GM12878 (cell line): ENCODE results near the gene TRIAP1. TPM values are rescaled to one million over a fixed set of nuclear protein-coding genes. Genes with fewer than 3 reads are reported as not detected.
A peak's percentile ranks its signal among the peaks of the same experiment; 100 is the strongest.

Experiments
- CHD2 ChIP-seq: IDR thresholded peaks from 2 replicates; pipeline ENCODE4 v1.6.1; 2011; ENCODE audit warnings: low read depth, low read length, improper control_type of control experiment, borderline replicate concordance
- CREB1 ChIP-seq: IDR thresholded peaks from 2 replicates; pipeline ENCODE4 v1.6.1; 2012; ENCODE audit warnings: low read depth, mild to moderate bottlenecking, inconsistent platforms
- EP300 ChIP-seq, 2 experiments: fragments of 150-350 bp in 1 of 2; IDR thresholded peaks; 2 replicates each; pipeline ENCODE4 v1.6.1; 2011 to 2012; ENCODE audit warnings: low read depth in 2 of 2, low read length in 2 of 2, borderline replicate concordance in 1 of 2, improper control_type of control experiment in 1 of 2, inconsistent platforms in 1 of 2; ENCODE audit not compliant: control insufficient read depth in 1 of 2
- ETV6 ChIP-seq, 2 experiments: fragments of 450-650 bp in 1 of 2; IDR thresholded peaks in 1 of 2; conservative IDR thresholded peaks in 1 of 2; 2 replicates each; pipeline ENCODE4 v1.6.1; 2014; ENCODE audit warnings: antibody characterized with exemption in 1 of 2, borderline replicate concordance in 1 of 2, low read depth in 1 of 2, mild to moderate bottlenecking in 1 of 2, moderate library complexity in 1 of 2
- GABPA ChIP-seq: IDR thresholded peaks from 2 replicates; pipeline ENCODE4 v1.6.1; 2014; ENCODE audit warnings: antibody characterized with exemption, low read depth, mild to moderate bottlenecking, inconsistent platforms
- HDGF ChIP-seq: fragments of 450-650 bp; IDR thresholded peaks from 2 replicates; pipeline ENCODE4 v1.6.1; 2016; ENCODE audit warnings: antibody characterized with exemption
- IKZF1 ChIP-seq: fragments of 450-650 bp; conservative IDR thresholded peaks from 2 replicates; pipeline ENCODE4 v1.6.1; 2017; ENCODE audit warnings: antibody characterized with exemption, mild to moderate bottlenecking
- IRF4 ChIP-seq: IDR thresholded peaks from 2 replicates; pipeline ENCODE4 v1.6.1; 2011; ENCODE audit warnings: low read depth, low read length
- LARP7 ChIP-seq: fragments of 450-650 bp; IDR thresholded peaks from 2 replicates; pipeline ENCODE4 v1.6.1; 2017; ENCODE audit warnings: mild to moderate bottlenecking
- MAX ChIP-seq: IDR thresholded peaks from 2 replicates; pipeline ENCODE4 v1.6.1; 2012; ENCODE audit warnings: low read depth, low read length, improper control_type of control experiment
- MXI1 ChIP-seq: fragments of 150-350 bp; IDR thresholded peaks from 2 replicates; pipeline ENCODE4 v1.6.1; 2011; ENCODE audit warnings: low read depth, mild to moderate bottlenecking, inconsistent platforms, low read length, improper control_type of control experiment
- MYC ChIP-seq: IDR thresholded peaks from 2 replicates; pipeline ENCODE4 v1.6.1; 2011; ENCODE audit warnings: mild to moderate bottlenecking, low read length, moderate library complexity, inconsistent platforms; ENCODE audit not compliant: insufficient read depth, insufficient replicate concordance, insufficient read length, severe bottlenecking
- NR2C1 ChIP-seq: fragments of 450-650 bp; IDR thresholded peaks from 2 replicates; pipeline ENCODE4 v1.6.1; 2017; ENCODE audit warnings: antibody characterized with exemption, mild to moderate bottlenecking, moderate library complexity
- NR2C2 ChIP-seq: IDR thresholded peaks from 2 replicates; pipeline ENCODE4 v1.6.1; 2011; ENCODE audit warnings: borderline replicate concordance, low read depth; ENCODE audit not compliant: control insufficient read depth, insufficient read length
- NR2F1 ChIP-seq: fragments of 450-650 bp; conservative IDR thresholded peaks from 2 replicates; pipeline ENCODE4 v1.6.1; 2017; ENCODE audit warnings: mild to moderate bottlenecking
- PKNOX1 ChIP-seq: fragments of 450-650 bp; IDR thresholded peaks from 2 replicates; pipeline ENCODE4 v1.6.1; 2016; ENCODE audit warnings: mild to moderate bottlenecking
- POU2F2 ChIP-seq: IDR thresholded peaks from 3 replicates; pipeline ENCODE4 v1.6.1; 2011; ENCODE audit warnings: low read depth, mild to moderate bottlenecking, low read length, borderline replicate concordance
- RAD21 ChIP-seq: IDR thresholded peaks from 2 replicates; pipeline ENCODE4 v1.6.1; 2011; ENCODE audit warnings: mild to moderate bottlenecking, low read depth, low read length, moderate library complexity; ENCODE audit not compliant: insufficient read depth
- RB1 ChIP-seq: fragments of 450-650 bp; formaldehyde crosslinking; IDR thresholded peaks from 2 replicates; pipeline ENCODE4 v1.6.1; 2017; ENCODE audit warnings: mild to moderate bottlenecking, borderline replicate concordance
- RBBP5 ChIP-seq: fragments of 200-600 bp; sonication (generic); conservative IDR thresholded peaks from 2 replicates; pipeline ENCODE4 v1.6.1; 2016
- SMAD1 ChIP-seq: fragments of 450-650 bp; IDR thresholded peaks from 2 replicates; pipeline ENCODE4 v1.6.1; 2018; ENCODE audit warnings: mild to moderate bottlenecking, low read depth; ENCODE audit not compliant: partially characterized antibody
- SMARCA5 ChIP-seq: fragments of 450-650 bp; IDR thresholded peaks from 2 replicates; pipeline ENCODE4 v1.6.1; 2017; ENCODE audit warnings: mild to moderate bottlenecking
- YBX1 ChIP-seq: fragments of 450-650 bp; IDR thresholded peaks from 2 replicates; pipeline ENCODE4 v1.6.1; 2016; ENCODE audit warnings: antibody characterized with exemption
- YY1 ChIP-seq: IDR thresholded peaks from 2 replicates; pipeline ENCODE4 v1.6.1; 2011; ENCODE audit warnings: low read depth, mild to moderate bottlenecking, low read length
- ZBED1 ChIP-seq: IDR thresholded peaks from 2 replicates; pipeline ENCODE4 v1.6.1; 2016; ENCODE audit warnings: borderline replicate concordance
- ZBTB4 ChIP-seq: fragments of 450-650 bp; formaldehyde crosslinking; IDR thresholded peaks from 2 replicates; pipeline ENCODE4 v1.4.0; 2022; ENCODE audit warnings: mild to moderate bottlenecking, moderate library complexity
- ZNF24 ChIP-seq: fragments of 450-650 bp; IDR thresholded peaks from 2 replicates; pipeline ENCODE4 v1.6.1; 2017; ENCODE audit warnings: antibody characterized with exemption, mild to moderate bottlenecking
- ZZZ3 ChIP-seq: IDR thresholded peaks from 2 replicates; pipeline ENCODE4 v1.6.1; 2011; ENCODE audit warnings: low read depth; ENCODE audit not compliant: control insufficient read depth, insufficient read length
- polyA plus RNA-seq, 11 experiments: library from polyadenylated mRNA; depleted of rRNA in 4 of 11; unstranded in 6 of 11; stranded (reverse) in 5 of 11; fragments of >200 nt; fragmentation: Nextera tagmentation in 4 of 11; fragmentation: Illumina TruSeq in 1 of 11; extraction: Ambion mirVana in 4 of 11; extraction: Trizol in 1 of 11; gene quantifications; 1 replicate in 1 of 11; 2 replicates in 10 of 11; pipeline versions ENCODE4 v1.2.1 to v1.2.3, GENCODE V29; 2011 to 2016; ENCODE audit warnings: inconsistent platforms in 2 of 11, missing spikeins in 2 of 11, low read depth in 1 of 11
- total RNA-seq, 4 experiments: library from RNA; depleted of rRNA in 3 of 4; stranded (reverse); fragments of >200 nt in 3 of 4; fragmentation: Illumina TruSeq in 1 of 4; extraction: Trizol in 1 of 4; gene quantifications; 2 replicates each; pipeline versions ENCODE4 v1.2.1 to v1.2.3, GENCODE V29; 2013 to 2021

TRIAP1 gene
- total and polyA plus RNA-seq, 10 of the 15 experiments (the other 5 are each of a cell fraction or from before 2014, with no cell fraction given): 44.8 to 346 (median 80.8) TPM

GRCh38 chr12:120437735-120438494 is 8.3 kb downstream of the TRIAP1 start, which contains the start of gene COX6A1 (continued):
- TF ChIP-seq LARP7: no peak
- peak; percentile 66; the same call in 1 of the 2 replicates for TF ChIP-seq HDGF
- TF ChIP-seq MAX: peak; percentile 50; the same call in 1 of the 2 replicates
- no peak for TF ChIP-seq RBBP5
- TF ChIP-seq NR2C2: no peak
- TF ChIP-seq SMAD1: no peak
- TF ChIP-seq ZBED1: no peak
- TF ChIP-seq ZBTB4 (CRISPR knock-in tag): no peak
- TF ChIP-seq MYC: no peak
- no peak for TF ChIP-seq SMARCA5
- no peak for TF ChIP-seq NR2F1
- peak; percentile 73 for TF ChIP-seq NR2C1
- TF ChIP-seq IKZF1: peak; percentile 77
- TF ChIP-seq YY1: peak; percentile 97
- no peak for TF ChIP-seq YBX1
- peak; percentile 92 for TF ChIP-seq GABPA
- TF ChIP-seq CREB1: peak; percentile 53; the same call in 1 of the 2 replicates
- 0 out of 4 replicates have a peak, but pooled peaks of 1 of the 2 experiments have one; percentile 27 for TF ChIP-seq EP300 (IDR thresholded peaks at IDR 0.05; ENCODE audit: borderline replicate concordance in 1 of 2, control insufficient read depth in 1 of 2, low read depth in 2 of 2, low read length in 2 of 2)
- TF ChIP-seq MXI1: peak; percentile 76
- no peak for TF ChIP-seq IRF4
- peak; percentile 79 for TF ChIP-seq PKNOX1
- peak in 1 of 2 experiments; percentile 32; a peak in 1 of 4 replicates for TF ChIP-seq ETV6 (conservative IDR thresholded peaks at IDR 0.05 in 1 of 2, IDR thresholded peaks at IDR 0.05 in 1 of 2; ENCODE audit: borderline replicate concordance in 1 of 2, low read depth in 1 of 2)
- TF ChIP-seq RB1: 0 out of 2 replicates have a peak, but pooled peaks have one; percentile 69
- no peak for TF ChIP-seq RAD21
- no peak for TF ChIP-seq ZZZ3
- TF ChIP-seq CHD2: no peak
- TF ChIP-seq ZNF24: no peak
- TF ChIP-seq POU2F2: 0 out of 3 replicates have a peak, but pooled peaks have one; percentile 27
